NCI-H187 treated with DMSO at 0.1 percent for 48 hours (cell line): ENCODE results near the gene NUP37.

Source experiments
- DNase-seq: peaks from one replicate; lab custom pipeline; 2025; lab: John Stamatoyannopoulos, UW

NUP37 gene

GRCh38 chr12:102026728-102027127, 93.2 kb downstream of the NUP37 start:
- DNase-seq = no peak

- no peak for DNase-seq
Observed at GRCh38 chr12:102024765-102025164, 95.1 kb downstream of the NUP37 start.

- no peak for DNase-seq
Observed at GRCh38 chr12:102023343-102023930, 96.5 kb downstream of the NUP37 start.
